Motor neuron (in vitro differentiated cells): ENCODE data around the gene ZNF511. TPM values are rescaled to one million over a fixed set of nuclear protein-coding genes. Genes with fewer than 3 reads are reported as not detected.
A peak's percentile ranks its signal among the peaks of the same experiment; 100 is the strongest.

ENCODE experiments used
- ATAC-seq, 8 experiments: fragments of 200-7000 bp; cut with Tn5 transposase; replicated peaks in 6 of 8; 2 replicates each; pipeline ENCODE4 v1.8.0; 2021; ENCODE audit warnings: mild to moderate bottlenecking in 8 of 8, moderate library complexity in 8 of 8
- H3K27ac ChIP-seq, 2 donors: fragments of 250-450 bp; sonication (Bioruptor Pico); 2 replicates each; pipeline ENCODE4 v1.9.0; 2021; ENCODE audit warnings: antibody characterized with exemption in 2 of 2, mild to moderate bottlenecking in 2 of 2, moderate library complexity in 1 of 2
- H3K4me1 ChIP-seq, 2 donors: fragments of 250-450 bp; sonication (Bioruptor Pico); replicated peaks in 1 of 2; 2 replicates each; pipeline ENCODE4 v1.6.1; 2021; ENCODE audit warnings: antibody characterized with exemption in 2 of 2, mild to moderate bottlenecking in 2 of 2, moderate library complexity in 1 of 2
- H3K4me3 ChIP-seq, 5 donors: fragments of 250-450 bp; sonication (Bioruptor Pico); 2 replicates each; pipeline ENCODE4 v1.9.0; 2021; ENCODE audit warnings: antibody characterized with exemption in 5 of 5, mild to moderate bottlenecking in 5 of 5, moderate library complexity in 4 of 5
- WGBS, 10 experiments: fragments of 450-650 bp; shearing (Covaris generic); methylation state at CpG; one replicate each; pipeline ENCODE4 v1.0.0; 2022; 5-methylcytosine and 5-hydroxymethylcytosine counted together
- in situ Hi-C, 9 experiments: fragments of 400-800 bp; cut with MboI; loops; one replicate each; pipeline ENCODE4 v1.15.0; 2021; ENCODE audit warnings: low sequenced_read_pairs in 9 of 9, low pct_unique_long_range_greater_than_20kb in 2 of 9; ENCODE audit not compliant: unreplicated experiment in 9 of 9
- total RNA-seq, 8 experiments: library from RNA; unstranded; fragments of 300-600 nt; gene quantifications; 2 replicates each; pipeline versions ENCODE4 v1.2.3 to v1.2.4, GENCODE V29; 2022

ZNF511 gene
- total RNA-seq, 8 experiments from 2014 or later: 10.5 to 43.7 (median 23.3) TPM

DNA sequence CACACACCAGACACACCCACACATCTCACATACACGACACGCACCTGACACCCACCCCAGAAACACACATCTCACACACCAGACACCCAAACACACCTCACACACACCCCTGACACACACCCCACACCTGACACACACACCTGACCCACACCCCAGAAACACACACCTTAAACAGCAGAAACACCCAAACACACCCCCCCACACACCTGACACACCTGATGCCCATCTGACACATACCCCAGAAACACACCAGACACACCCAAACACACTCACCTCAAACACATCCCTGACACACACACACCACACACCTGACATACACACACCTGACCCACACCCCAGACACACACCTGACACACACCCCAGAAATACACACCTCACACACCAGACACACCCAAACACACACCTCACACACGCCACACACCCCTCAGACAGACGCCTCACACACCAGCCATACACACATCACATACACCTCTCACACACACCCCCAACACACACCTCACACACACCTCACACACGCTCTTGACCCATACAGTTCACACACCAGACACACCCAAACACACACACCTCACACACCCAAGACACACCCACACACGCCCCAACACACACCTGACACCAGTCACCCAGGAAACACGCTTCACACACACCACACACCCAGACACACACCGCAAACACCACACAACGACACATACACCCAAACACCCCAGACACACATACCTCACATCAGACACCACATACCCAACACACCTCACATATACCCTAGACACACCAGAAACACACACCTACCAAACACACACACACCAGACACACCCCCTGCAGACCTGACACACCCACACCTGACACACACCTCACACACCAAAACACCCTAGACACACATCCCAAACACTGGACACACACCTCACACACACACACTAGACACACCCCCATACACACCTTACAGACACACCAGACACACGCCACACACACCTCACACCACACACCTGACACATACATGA lies 29.7 kb downstream of the ZNF511 start:
- Histone ChIP-seq H3K27ac (no peak overlapping the region), H3K4me1 (peaks cover 10 to 14% of the 10 kb centered on the region in 2 donors), H3K4me3 (no peak overlapping the region)
- 59 to 79% methylated on average over 3 to 5 of the region's 10 CpGs; no CpG with 5 or more reads in 8 of the 10 experiments for WGBS, 10 experiments
- in situ Hi-C loops: no loop called here
- ATAC-seq: no peak

- Histone ChIP-seq H3K4me1 (peaks cover 6 to 13% of the 10 kb centered on the region in 2 donors), H3K27ac (no peak overlapping the region), H3K4me3 (no peak overlapping the region)
- ATAC-seq: no peak
- in situ Hi-C loops: no loop called here
- 0 to 100% (median 100%) methylated on average over 1 to 5 of the region's 13 CpGs; no CpG with 5 or more reads in 5 of the 10 experiments for WGBS, 10 experiments
Observed at GRCh38 chr10:133339708-133340380, 31.1 kb downstream of the ZNF511 start.

DNA sequence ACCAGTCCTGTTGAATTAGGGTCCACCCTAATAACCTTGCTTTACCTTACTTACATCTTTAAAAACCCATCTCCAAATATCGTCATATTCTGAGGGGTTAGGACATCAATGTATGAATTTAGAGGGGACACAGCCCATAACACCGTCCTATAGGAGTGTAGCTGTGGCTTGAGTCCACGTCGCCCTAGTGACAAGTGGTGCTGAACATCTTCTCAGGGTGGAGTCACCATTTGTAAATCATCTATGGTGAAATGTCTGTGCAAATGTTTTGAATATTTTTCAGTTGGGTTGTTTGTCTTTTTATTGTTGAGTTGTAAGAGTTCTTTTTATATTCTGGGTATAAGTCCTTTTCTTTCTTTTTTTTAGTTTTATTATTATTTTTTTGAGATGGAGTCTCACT lies 33.3 kb downstream of the ZNF511 start:
- ATAC-seq: peak in 3 of 8 experiments; percentile 20 to 89 (median 69)
- Histone ChIP-seq H3K27ac (no peak overlapping the region), H3K4me1 (no peaks in the 10 kb centered on the region), H3K4me3 (no peak overlapping the region)
- in situ Hi-C loops: no loop called here
- 13 to 93% (median 74%) methylated on average over 1 to 4 of the region's 4 CpGs; no CpG with 5 or more reads in 3 of the 10 experiments for WGBS, 10 experiments

DNA sequence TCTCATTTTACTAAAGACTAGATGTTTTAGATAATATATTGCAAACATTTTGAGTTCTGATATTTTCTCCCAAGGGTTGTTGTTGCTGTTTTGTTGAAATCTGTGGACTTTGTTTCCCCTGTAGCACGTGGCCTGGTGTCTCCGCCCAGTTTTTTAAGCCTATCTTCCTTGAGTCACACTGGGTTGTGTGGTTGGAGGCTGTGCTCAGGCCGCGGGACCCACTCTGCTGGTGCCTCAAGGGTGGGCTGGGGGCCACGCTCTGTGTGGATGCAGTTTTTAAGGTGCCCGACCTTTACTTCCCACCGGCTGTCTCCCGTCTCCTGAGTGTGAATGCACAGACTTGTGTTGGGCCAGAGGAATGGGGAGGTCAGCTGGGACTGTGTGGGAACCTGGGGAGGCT lies 34.2 kb downstream of the ZNF511 start:
- in situ Hi-C loops: no loop called here
- no peak for ATAC-seq
- Histone ChIP-seq H3K4me3 (no peak overlapping the region), H3K4me1 (no peaks in the 10 kb centered on the region), H3K27ac (no peak overlapping the region)
- 50 to 89% (median 74%) methylated on average over 2 to 5 of the region's 8 CpGs; no CpG with 5 or more reads in 6 of the 10 experiments for WGBS, 10 experiments

GRCh38 chr10:133343558-133343957 lies 34.8 kb downstream of the ZNF511 start:
- H3K27ac ChIP-seq: no peak overlapping the region
- H3K4me1 ChIP-seq: no peaks in the 10 kb centered on the region
- 57 to 92% (median 70%) methylated on average over 1 to 5 of the region's 9 CpGs; no CpG with 5 or more reads in 2 of the 10 experiments for WGBS, 10 experiments
- H3K4me3 ChIP-seq: no peak overlapping the region
- no peak for ATAC-seq
- in situ Hi-C loops: no loop called here

- H3K27ac ChIP-seq: no peak overlapping the region
- WGBS, 10 experiments: 57 to 80% (median 70%) methylated on average over 1 to 5 of the region's 5 CpGs; no CpG with 5 or more reads in 3 of the 10 experiments
- H3K4me1 ChIP-seq: no peaks in the 10 kb centered on the region
- ATAC-seq: no peak
- no peak overlapping the region for H3K4me3 ChIP-seq
- in situ Hi-C loops: no loop called here
Observed at GRCh38 chr10:133344236-133344635, 35.5 kb downstream of the ZNF511 start.

- in situ Hi-C loops: no loop called here
- ATAC-seq: no peak
- no peaks in the 10 kb centered on the region for H3K4me1 ChIP-seq
- H3K27ac ChIP-seq: no peak overlapping the region
- 8 to 80% (median 20%) methylated on average over 2 to 3 of the region's 11 CpGs; no CpG with 5 or more reads in 7 of the 10 experiments for WGBS, 10 experiments
- no peak overlapping the region for H3K4me3 ChIP-seq
Observed at GRCh38 chr10:133346413-133346812, 37.7 kb downstream of the ZNF511 start.

DNA sequence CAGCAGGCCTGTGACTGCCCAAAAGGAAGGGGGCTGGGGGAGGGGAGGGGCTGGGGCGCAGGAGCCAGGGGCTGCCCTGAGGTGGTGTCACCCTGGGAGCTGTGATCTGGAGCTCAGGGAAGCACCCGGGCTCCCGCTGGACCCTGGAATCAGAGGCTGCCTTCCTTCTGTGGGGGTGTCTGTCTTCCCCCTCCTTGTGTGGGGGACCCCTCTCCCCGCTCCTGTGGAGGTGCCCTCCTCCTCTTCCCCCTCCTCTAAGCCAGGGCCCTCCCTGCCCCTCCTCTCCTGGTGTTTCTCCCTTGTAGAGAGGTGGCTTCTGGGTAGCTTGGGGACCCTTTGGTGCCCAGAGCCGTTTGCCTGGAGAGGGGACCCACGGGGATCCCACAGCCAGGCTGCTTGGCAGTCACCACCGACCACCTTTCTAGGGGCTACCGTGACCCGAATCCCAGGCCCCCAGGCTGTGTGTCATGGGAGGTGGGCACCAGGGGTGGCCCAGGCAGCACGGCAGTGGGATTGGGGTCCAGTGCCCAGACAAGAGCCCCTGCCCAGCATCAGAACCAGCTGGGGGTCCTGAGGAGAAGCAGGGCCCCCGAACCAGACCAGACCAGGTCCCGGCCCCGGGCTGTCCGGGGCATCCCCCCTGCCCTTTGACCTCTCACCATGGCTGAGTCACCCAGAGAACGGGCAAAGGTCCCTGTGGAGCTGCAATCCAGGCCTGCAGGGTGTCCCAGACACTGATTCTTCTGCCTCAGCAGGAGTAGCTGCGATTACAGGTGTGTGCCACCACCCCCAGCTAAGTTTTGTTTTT lies 39.2 kb downstream of the ZNF511 start:
- Histone ChIP-seq H3K4me3 (no peak overlapping the region), H3K4me1 (no peaks in the 10 kb centered on the region), H3K27ac (no peak overlapping the region)
- peak in 2 of 8 experiments; percentile 10 to 14 for ATAC-seq
- WGBS, 10 experiments: 75 to 100% (median 100%) methylated on average over 1 to 6 of the region's 16 CpGs; no CpG with 5 or more reads in 5 of the 10 experiments
- in situ Hi-C loops: no loop called here

- in situ Hi-C loops: no loop called here
- whole genome bisulfite sequencing, 10 experiments: 44 to 100% (median 80%) methylated on average over 1 to 3 of the region's 8 CpGs; no CpG with 5 or more reads in 6 of the 10 experiments
- Histone ChIP-seq H3K4me3 (no peak overlapping the region), H3K27ac (no peak overlapping the region), H3K4me1 (no peaks in the 10 kb centered on the region)
- peak in 3 of 8 experiments; percentile 2 to 17 (median 5) for ATAC-seq
Observed at GRCh38 chr10:133349160-133349568, 40.5 kb downstream of the ZNF511 start.

DNA sequence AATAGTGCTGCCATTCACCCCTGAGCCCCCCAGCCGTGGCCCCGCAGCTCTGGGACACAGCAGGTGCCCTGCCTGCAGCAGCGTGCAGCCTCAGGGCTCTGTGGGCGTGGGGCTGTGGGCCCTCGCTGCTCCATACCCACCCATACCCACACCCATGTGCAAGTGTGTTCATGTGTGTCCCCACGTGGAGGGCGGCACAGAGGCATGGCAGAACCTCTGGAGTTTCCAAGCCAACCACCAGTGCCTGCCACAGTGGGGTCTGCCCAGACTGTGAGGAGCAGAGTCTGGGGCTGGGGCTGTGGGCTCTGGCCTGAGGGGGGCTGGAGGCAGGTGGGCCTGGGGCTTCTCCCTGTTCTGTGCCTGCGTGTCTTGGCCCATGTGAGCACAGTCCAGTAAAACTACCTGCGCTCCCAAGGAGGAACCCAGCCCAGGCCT lies 40.9 kb downstream of the ZNF511 start:
- no peak overlapping the region for H3K4me3 ChIP-seq
- in situ Hi-C loops: no loop called here
- no peaks in the 10 kb centered on the region for H3K4me1 ChIP-seq
- no peak overlapping the region for H3K27ac ChIP-seq
- ATAC-seq: peak in 5 of 8 experiments; percentile 5 to 20 (median 7)
- 100% methylated on average over 2 of the region's 9 CpGs; no CpG with 5 or more reads in 9 of the 10 experiments for WGBS, 10 experiments

DNA sequence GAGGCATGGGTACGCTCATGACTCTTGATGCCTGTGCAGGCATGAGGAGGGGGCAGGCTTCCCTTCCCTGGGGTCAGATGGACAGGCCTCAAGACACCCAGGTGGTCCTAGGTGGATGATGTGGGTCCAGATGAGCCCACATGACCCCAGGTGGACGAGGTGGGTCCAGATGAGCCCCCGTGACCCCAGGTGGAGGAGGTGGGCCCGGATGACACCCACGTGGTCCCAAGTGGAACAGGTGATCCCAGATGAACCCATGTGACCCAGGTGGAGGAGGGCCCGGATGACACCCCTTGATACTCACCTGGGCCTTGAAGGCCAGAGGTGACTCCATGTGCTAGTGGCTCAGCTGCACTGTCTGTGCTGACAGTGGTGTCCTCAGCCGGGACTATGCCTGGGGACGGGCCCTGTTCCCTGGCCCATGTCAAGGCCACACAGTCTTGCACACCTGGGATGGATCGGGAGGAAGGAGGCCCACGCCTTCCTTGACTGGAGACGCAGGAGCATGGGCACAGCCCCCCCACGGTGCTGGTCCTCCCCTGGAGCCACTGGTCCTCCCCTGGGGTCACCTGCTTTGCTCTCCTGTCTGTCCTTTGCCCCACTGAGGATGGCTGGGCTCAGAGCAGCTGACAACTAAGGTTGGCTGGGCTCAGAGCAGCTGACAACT lies 41.7 kb downstream of the ZNF511 start:
- in situ Hi-C loops: no loop called here
- Histone ChIP-seq H3K4me3 (no peak overlapping the region), H3K27ac (no peak overlapping the region), H3K4me1 (no peaks in the 10 kb centered on the region)
- ATAC-seq: no peak
- 0 to 80% methylated on average over 1 of the region's 12 CpGs; no CpG with 5 or more reads in 8 of the 10 experiments for WGBS, 10 experiments

DNA sequence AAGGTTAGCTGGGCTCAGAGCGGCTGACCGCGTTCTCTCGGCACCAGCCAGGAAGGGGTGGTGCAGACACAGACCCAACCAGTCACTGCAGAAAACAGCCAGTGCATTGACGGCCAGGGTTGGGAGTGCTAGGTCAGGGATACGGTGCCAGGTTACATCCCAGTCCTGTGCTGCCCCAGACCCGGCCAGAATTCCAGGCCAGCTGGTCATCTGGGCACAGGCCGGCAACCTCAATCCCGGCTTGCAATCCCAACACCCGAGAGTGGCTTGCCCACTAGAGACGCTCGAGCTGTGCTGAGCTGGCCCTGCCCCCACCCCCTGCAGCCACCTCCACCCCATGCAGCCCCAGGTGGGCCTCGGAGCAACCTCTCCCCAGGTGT lies 42.2 kb downstream of the ZNF511 start:
- Histone ChIP-seq H3K4me1 (no peaks in the 10 kb centered on the region), H3K27ac (no peak overlapping the region), H3K4me3 (no peak overlapping the region)
- in situ Hi-C loops: no loop called here
- WGBS, 10 experiments: 14% methylated on average over 3 of the region's 13 CpGs; no CpG with 5 or more reads in 9 of the 10 experiments
- peak in 1 of 8 experiments; percentile 5 for ATAC-seq
